Esophagus squamous epithelium (tissue), 5 donors: Measurements from ENCODE around the gene MYL6. TPM values are rescaled to one million over a fixed set of nuclear protein-coding genes. Genes with fewer than 3 reads are reported as not detected.
A peak's percentile ranks its signal among the peaks of the same experiment; 100 is the strongest.

ENCODE experiments used
- DNase-seq: peaks from one replicate; lab custom pipeline; 2025; lab: John Stamatoyannopoulos, UW
- H3K27ac ChIP-seq, 4 donors: fragments of 200-600 bp; sonication (generic); one replicate each; pipeline ENCODE4 v1.5.1; 2016 to 2019; ENCODE audit warnings: mild to moderate bottlenecking in 1 of 4
- H3K27me3 ChIP-seq, 4 donors: fragments of 200-600 bp; sonication (generic); 1 replicate in 3 of 4; 2 replicates in 1 of 4; pipeline versions ENCODE4 v1.5.1 to v1.6.0; 2017 to 2021; ENCODE audit warnings: antibody characterized with exemption in 1 of 4
- H3K36me3 ChIP-seq, 3 donors: fragments of 200-600 bp; sonication (generic); one replicate each; pipeline ENCODE4 v1.5.1; 2016 to 2019
- H3K4me1 ChIP-seq, 3 donors: fragments of 200-600 bp; sonication (generic); one replicate each; pipeline ENCODE4 v1.5.1; 2017 to 2019
- H3K4me3 ChIP-seq, 4 donors: fragments of 200-600 bp; sonication (generic); 1 replicate in 3 of 4; 2 replicates in 1 of 4; pipeline ENCODE4 v1.5.1; 2016 to 2019; ENCODE audit warnings: mild to moderate bottlenecking in 2 of 4, moderate library complexity in 1 of 4
- H3K9me3 ChIP-seq, 3 donors: fragments of 200-600 bp; sonication (generic); one replicate each; pipeline ENCODE4 v1.5.1; 2016 to 2019
- POLR2A ChIP-seq, 4 donors: fragments of 450-650 bp; IDR thresholded peaks; one replicate each; pipeline ENCODE4 v1.6.1; 2017; ENCODE audit warnings: antibody characterized with exemption in 4 of 4, mild to moderate bottlenecking in 4 of 4, moderate library complexity in 3 of 4
- WGBS, 2 donors: methylation state at CpG; one replicate each; pipeline ENCODE4 v1.1.5; 2018; 5-methylcytosine and 5-hydroxymethylcytosine counted together
- intact Hi-C: fragments of 100-400 bp; cut with DNase I; formaldehyde crosslinking; loops from one replicate; pipeline ENCODE4 v1.15.0; 2022
- total RNA-seq, 4 donors: library from RNA; depleted of rRNA; stranded (reverse); fragments of >200 nt; gene quantifications; one replicate each; pipeline ENCODE4 v1.1.0, GENCODE V29; 2016
- TF ChIP-seq, protein P1 (sequence below), 6 experiments: fragments of 450-650 bp in 4 of 6; fragments of 200-600 bp in 2 of 6; sonication (generic) in 2 of 6; IDR thresholded peaks; one replicate each; pipeline ENCODE4 v1.5.1; 2016 to 2019; ENCODE audit warnings: antibody characterized with exemption in 6 of 6, mild to moderate bottlenecking in 4 of 6, moderate library complexity in 4 of 6
- donor health status: DM: yes; HTN: yes; CAD: no.

MYL6 gene
- total RNA-seq, 4 donors from 2014 or later = 1,011 to 2,279 (median 1,490) TPM

DNA sequence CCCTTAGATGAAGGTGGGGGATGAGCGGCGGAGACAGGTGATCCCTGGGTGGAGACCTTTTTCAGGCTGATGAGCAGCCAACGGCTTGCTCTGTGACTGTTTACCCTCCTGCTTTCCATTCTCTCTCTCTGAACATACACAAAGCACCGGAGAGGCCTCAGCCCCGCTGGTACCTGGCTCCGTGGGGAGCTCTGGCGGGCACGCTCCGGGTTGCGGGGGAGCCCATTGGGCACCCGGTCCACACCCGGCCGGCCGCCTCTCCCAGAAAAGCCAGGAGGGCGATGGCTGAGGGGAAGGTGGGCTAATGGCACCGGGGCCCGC, 30.6 kb downstream of the MYL6 start:
- Histone ChIP-seq H3K27me3 (no peaks in the 10 kb centered on the region), H3K4me3 (peak overlapping the region; percentile 78 to 97 (median 90)), H3K36me3 (peaks cover 11 to 36% (median 16%) of the 10 kb centered on the region in 3 donors), H3K27ac (peak overlapping the region; percentile 93 to 99 (median 95)), H3K4me1 (peaks cover 18 to 38% (median 25%) of the 10 kb centered on the region in 3 donors), H3K9me3 (no peaks in the 10 kb centered on the region)
- no peak for DNase-seq
- intact Hi-C loops = loop anchor here (5.0 kb wide), 1 partner anchor 61 kb away; the partner anchor contains the start of gene ESYT1
- WGBS, 2 donors = 0 to 4% methylated on average over 2 to 3 of the region's 17 CpGs
- TF ChIP-seq POLR2A (IDR thresholded peaks at IDR 0.05) = no peak
- TF ChIP-seq, protein P1, sequence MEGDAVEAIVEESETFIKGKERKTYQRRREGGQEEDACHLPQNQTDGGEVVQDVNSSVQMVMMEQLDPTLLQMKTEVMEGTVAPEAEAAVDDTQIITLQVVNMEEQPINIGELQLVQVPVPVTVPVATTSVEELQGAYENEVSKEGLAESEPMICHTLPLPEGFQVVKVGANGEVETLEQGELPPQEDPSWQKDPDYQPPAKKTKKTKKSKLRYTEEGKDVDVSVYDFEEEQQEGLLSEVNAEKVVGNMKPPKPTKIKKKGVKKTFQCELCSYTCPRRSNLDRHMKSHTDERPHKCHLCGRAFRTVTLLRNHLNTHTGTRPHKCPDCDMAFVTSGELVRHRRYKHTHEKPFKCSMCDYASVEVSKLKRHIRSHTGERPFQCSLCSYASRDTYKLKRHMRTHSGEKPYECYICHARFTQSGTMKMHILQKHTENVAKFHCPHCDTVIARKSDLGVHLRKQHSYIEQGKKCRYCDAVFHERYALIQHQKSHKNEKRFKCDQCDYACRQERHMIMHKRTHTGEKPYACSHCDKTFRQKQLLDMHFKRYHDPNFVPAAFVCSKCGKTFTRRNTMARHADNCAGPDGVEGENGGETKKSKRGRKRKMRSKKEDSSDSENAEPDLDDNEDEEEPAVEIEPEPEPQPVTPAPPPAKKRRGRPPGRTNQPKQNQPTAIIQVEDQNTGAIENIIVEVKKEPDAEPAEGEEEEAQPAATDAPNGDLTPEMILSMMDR (IDR thresholded peaks at IDR 0.05) = no peak

DNA sequence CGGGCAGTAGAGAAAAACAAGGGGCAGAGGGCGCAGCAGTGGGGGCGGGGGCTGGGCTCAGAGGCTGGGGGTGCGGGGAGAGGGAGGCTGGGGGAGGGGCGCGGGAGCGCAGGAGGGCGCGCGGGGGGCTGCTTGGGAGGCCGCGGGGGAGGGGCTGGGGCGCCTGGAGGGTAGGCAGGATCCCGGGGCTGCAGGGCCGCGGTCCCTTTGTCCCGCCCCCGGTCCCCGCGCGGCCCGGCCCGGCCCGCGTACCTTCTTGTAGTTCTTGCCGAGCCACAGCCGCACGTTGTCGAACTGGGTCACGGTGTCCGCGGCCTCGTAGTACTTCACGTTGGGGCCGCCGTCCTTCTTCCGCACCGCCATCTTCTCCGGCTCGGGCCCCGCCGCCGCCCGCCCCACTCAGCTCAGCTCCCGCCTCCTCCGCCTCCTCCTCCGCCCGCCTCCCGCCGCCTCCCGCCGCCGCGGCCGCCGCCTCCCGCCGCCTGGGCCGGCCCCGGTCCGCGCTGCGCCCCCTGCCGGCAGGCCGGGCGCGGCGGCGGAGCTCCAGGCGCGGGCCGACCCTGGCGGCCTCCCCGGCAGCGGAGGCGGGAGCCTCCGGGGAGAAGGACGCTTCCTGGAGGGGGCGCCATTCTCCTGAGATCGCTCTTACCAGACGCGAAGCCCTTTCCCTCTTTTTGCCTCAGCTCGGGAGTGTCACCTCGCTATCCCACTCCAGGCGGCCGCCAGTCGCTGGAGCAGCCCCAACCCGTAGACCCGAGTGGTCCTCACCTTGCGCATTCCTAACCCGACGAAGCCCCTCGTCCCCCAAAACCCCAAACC, 31.1 kb downstream of the MYL6 start, which contains the start of gene SMARCC2:
TSS of gene SMARCC2 (minus strand) at position 385 of the 819 bp plus-strand sequence. CDS start at position 363, 22 bp downstream.
- Histone ChIP-seq H3K27ac (peak within 1 kb of the TSS; percentile 93 to 99 (median 95)), H3K36me3 (peaks cover 6 to 30% (median 10%) of the 10 kb centered on the region in 3 donors), H3K27me3 (no peaks in the 10 kb centered on the region), H3K4me3 (peak within 1 kb of the TSS; percentile 78 to 97 (median 90)), H3K9me3 (no peaks in the 10 kb centered on the region), H3K4me1 (peaks cover 18 to 38% (median 25%) of the 10 kb centered on the region in 3 donors)
- intact Hi-C loops = loop anchor here (5.0 kb wide), 1 partner anchor 62 kb away; the partner anchor contains the start of gene ESYT1
- DNase-seq = peak; percentile 26
- TF ChIP-seq, protein P1 (IDR thresholded peaks at IDR 0.05) = peak; percentile 58 to 95 (median 84)
- TF ChIP-seq POLR2A (IDR thresholded peaks at IDR 0.05) = peak in 1 of 4 donors; percentile 13
- WGBS, 2 donors = 1% methylated on average over 13 to 28 of the region's 93 CpGs

DNA sequence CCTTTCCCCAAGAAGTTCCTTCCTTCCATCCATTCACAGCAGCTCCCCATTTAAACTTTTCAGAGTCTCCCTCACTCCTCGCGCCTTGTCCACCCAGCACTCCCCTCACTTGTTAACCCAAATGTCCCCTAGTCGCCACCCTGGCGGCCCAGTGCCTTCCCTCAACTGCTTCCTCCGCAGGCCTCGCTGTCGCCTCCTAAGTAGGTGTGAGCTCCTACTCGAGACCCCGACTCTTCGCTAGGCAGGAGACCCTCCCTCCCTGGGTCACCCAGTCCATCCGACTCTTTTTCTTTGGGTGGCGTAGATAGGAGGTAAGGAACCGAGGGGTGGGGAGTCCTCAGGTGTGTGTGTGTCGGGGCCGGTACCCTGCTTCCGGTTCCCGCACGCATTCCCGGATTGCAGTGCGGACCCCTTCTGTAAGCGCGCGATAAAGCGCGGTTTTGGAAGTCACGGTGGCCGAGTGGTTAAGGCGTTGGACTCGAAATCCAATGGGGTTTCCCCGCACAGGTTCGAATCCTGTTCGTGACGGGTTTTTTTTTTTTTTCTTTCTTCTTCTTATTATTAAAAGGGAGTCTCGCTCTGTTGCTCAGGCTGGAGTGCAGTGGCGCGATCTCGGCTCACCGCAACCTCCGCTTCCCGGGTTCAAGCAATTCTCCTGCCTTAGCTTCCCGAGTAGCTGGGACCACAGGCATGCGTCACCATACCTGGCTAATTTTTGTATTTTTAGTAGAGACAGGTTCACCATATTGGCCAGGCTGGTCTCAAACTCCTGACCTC, 31.9 kb downstream of the MYL6 start:
- peak overlapping the region; percentile 78 to 97 (median 90) for H3K4me3 ChIP-seq
- H3K27ac ChIP-seq = peak overlapping the region; percentile 93 to 99 (median 95)
- peaks cover 18 to 38% (median 25%) of the 10 kb centered on the region in 3 donors for H3K4me1 ChIP-seq
- H3K9me3 ChIP-seq = no peaks in the 10 kb centered on the region
- WGBS, 2 donors = 1% methylated on average over 29 to 39 of the region's 42 CpGs
- intact Hi-C loops = loop anchor here (5.0 kb wide), 1 partner anchor 63 kb away; the partner anchor contains the start of gene ESYT1
- no peaks in the 10 kb centered on the region for H3K27me3 ChIP-seq
- TF ChIP-seq POLR2A (IDR thresholded peaks at IDR 0.05) = no peak
- TF ChIP-seq, protein P1 (IDR thresholded peaks at IDR 0.05) = peak in 3 of 6 experiments; percentile 9 to 22 (median 9)
- peak; percentile 26 for DNase-seq
- peaks cover 2 to 22% (median 6%) of the 10 kb centered on the region in 3 donors for H3K36me3 ChIP-seq

DNA sequence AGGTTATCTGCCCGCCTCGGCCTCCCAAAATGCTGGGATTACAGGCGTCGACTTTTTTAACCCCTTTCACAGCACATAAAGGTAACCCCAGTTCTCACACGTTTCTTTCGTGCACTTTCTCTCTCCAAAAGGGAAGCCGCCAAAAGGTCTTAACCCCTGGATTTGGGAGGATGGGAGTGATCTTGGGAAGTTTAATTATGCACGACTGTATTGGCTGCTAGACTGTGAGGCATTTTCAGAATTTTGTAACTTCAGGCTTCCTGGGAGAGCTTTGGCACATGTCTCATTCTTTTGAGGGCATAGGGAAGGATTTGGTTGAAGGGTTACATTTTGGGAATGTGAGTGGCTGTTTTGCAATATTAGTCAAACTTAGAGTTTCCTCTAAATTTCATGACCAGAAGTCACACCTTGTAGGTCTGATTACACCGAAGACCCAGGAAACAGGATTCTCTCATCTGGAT, 32.6 kb downstream of the MYL6 start:
- Histone ChIP-seq H3K27ac (peak overlapping the region; percentile 93 to 99 (median 95)), H3K4me3 (peak overlapping the region in 3 of 4 donors; percentile 78 to 97 (median 86)), H3K36me3 (peaks cover 0 to 16% (median 2%) of the 10 kb centered on the region in 3 donors), H3K9me3 (no peaks in the 10 kb centered on the region), H3K27me3 (no peaks in the 10 kb centered on the region), H3K4me1 (peaks cover 18 to 38% (median 25%) of the 10 kb centered on the region in 3 donors)
- intact Hi-C loops = no loop called here
- WGBS, 2 donors = 26 to 28% methylated on average over 7 to 9 of the region's 9 CpGs
- no peak for TF ChIP-seq POLR2A (IDR thresholded peaks at IDR 0.05)
- TF ChIP-seq, protein P1 (IDR thresholded peaks at IDR 0.05) = no peak
- no peak for DNase-seq
